ENCODE measurements around the gene FIZ1.

DNA sequence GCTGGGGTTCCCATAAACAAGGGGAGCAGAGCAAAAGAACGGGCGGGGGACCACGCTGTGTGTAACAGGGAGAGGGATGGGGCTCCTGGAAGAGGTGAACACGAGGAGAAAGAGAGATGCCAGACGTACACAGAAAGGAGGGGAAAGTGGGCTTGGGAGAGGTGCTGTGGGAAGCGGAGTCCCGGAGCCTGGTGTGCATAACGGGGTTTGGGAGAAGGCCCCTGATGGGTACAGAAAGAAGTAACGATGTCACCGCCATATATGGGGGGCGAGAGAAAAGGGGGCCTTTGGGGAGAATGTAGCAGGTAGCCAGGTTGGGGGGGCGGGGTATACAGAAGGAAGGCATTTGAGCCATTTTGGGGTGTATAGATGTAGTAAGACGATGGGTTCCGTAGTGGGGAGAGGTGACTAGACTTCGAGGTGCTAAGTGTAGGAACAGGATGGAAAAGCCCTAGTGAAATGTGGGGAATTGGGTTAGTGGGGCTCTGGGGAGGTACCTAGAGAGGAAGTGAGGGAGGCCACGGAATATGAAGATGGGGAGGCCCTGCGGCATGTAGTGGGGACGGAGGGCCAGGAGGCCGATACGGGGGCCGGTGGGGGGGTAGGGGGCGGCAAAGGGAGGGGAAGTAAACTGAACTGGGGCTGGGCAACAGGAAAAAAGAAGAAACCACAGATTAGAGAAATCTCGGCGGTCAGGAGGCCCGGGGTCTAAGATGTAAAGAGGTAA, 42.3 kb upstream of the FIZ1 start:
- TF ChIP-seq, protein P1, sequence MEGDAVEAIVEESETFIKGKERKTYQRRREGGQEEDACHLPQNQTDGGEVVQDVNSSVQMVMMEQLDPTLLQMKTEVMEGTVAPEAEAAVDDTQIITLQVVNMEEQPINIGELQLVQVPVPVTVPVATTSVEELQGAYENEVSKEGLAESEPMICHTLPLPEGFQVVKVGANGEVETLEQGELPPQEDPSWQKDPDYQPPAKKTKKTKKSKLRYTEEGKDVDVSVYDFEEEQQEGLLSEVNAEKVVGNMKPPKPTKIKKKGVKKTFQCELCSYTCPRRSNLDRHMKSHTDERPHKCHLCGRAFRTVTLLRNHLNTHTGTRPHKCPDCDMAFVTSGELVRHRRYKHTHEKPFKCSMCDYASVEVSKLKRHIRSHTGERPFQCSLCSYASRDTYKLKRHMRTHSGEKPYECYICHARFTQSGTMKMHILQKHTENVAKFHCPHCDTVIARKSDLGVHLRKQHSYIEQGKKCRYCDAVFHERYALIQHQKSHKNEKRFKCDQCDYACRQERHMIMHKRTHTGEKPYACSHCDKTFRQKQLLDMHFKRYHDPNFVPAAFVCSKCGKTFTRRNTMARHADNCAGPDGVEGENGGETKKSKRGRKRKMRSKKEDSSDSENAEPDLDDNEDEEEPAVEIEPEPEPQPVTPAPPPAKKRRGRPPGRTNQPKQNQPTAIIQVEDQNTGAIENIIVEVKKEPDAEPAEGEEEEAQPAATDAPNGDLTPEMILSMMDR (IDR thresholded peaks at IDR 0.05; ENCODE audit: low read depth, low read length, missing input control): no peak
- TF ChIP-seq, protein P2, sequence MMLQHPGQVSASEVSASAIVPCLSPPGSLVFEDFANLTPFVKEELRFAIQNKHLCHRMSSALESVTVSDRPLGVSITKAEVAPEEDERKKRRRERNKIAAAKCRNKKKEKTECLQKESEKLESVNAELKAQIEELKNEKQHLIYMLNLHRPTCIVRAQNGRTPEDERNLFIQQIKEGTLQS (IDR thresholded peaks at IDR 0.05): no peak
- TF ChIP-seq, protein P3, sequence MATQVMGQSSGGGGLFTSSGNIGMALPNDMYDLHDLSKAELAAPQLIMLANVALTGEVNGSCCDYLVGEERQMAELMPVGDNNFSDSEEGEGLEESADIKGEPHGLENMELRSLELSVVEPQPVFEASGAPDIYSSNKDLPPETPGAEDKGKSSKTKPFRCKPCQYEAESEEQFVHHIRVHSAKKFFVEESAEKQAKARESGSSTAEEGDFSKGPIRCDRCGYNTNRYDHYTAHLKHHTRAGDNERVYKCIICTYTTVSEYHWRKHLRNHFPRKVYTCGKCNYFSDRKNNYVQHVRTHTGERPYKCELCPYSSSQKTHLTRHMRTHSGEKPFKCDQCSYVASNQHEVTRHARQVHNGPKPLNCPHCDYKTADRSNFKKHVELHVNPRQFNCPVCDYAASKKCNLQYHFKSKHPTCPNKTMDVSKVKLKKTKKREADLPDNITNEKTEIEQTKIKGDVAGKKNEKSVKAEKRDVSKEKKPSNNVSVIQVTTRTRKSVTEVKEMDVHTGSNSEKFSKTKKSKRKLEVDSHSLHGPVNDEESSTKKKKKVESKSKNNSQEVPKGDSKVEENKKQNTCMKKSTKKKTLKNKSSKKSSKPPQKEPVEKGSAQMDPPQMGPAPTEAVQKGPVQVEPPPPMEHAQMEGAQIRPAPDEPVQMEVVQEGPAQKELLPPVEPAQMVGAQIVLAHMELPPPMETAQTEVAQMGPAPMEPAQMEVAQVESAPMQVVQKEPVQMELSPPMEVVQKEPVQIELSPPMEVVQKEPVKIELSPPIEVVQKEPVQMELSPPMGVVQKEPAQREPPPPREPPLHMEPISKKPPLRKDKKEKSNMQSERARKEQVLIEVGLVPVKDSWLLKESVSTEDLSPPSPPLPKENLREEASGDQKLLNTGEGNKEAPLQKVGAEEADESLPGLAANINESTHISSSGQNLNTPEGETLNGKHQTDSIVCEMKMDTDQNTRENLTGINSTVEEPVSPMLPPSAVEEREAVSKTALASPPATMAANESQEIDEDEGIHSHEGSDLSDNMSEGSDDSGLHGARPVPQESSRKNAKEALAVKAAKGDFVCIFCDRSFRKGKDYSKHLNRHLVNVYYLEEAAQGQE (IDR thresholded peaks at IDR 0.05): no peak
- no peak for TF ChIP-seq FOXA1 (IDR thresholded peaks at IDR 0.05)
- TF ChIP-seq, protein P4, sequence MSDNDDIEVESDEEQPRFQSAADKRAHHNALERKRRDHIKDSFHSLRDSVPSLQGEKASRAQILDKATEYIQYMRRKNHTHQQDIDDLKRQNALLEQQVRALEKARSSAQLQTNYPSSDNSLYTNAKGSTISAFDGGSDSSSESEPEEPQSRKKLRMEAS (IDR thresholded peaks at IDR 0.05): no peak
- TF ChIP-seq, protein P5, sequence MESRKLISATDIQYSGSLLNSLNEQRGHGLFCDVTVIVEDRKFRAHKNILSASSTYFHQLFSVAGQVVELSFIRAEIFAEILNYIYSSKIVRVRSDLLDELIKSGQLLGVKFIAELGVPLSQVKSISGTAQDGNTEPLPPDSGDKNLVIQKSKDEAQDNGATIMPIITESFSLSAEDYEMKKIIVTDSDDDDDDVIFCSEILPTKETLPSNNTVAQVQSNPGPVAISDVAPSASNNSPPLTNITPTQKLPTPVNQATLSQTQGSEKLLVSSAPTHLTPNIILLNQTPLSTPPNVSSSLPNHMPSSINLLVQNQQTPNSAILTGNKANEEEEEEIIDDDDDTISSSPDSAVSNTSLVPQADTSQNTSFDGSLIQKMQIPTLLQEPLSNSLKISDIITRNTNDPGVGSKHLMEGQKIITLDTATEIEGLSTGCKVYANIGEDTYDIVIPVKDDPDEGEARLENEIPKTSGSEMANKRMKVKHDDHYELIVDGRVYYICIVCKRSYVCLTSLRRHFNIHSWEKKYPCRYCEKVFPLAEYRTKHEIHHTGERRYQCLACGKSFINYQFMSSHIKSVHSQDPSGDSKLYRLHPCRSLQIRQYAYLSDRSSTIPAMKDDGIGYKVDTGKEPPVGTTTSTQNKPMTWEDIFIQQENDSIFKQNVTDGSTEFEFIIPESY (IDR thresholded peaks at IDR 0.05): no peak
- TF ChIP-seq SP1 (IDR thresholded peaks at IDR 0.05): no peak
- no peak for TF ChIP-seq YY1 (IDR thresholded peaks at IDR 0.05)
- TF ChIP-seq TAF1 (conservative IDR thresholded peaks at IDR 0.05): no peak
- no peak for TF ChIP-seq EGR1 (IDR thresholded peaks at IDR 0.05; ENCODE audit: low read depth in 2 of 2)
- TF ChIP-seq GABPA (IDR thresholded peaks at IDR 0.05 in 1 of 2, conservative IDR thresholded peaks at IDR 0.05 in 1 of 2): no peak

Data from liver (tissue), 3 donors.